GM18861 (cell line): Measurements from ENCODE around the gene TTC21B.
"Not testable (repeated sequence)": the region's sequence is repeated elsewhere in the genome, so short reads cannot be mapped to it uniquely, and the experiment has no call there.

Source experiments
- ATAC-seq: cut with Tn5 transposase; IDR thresholded peaks from one replicate; pipeline ENCODE4 v1.9.1; 2021; ENCODE audit not compliant: unreplicated experiment

Gene TTC21B

GRCh38 chr2:165953655-165954606 lies at the start of gene TTC21B:
Gene TTC21B, minus strand, starts transcription at chr2:165953776. Its CDS starts 71 bp downstream, at chr2:165953705.
- peak; percentile 81 for ATAC-seq

GRCh38 chr2:166000401-166000800 lies 46.8 kb upstream of the TTC21B start:
- no peak for ATAC-seq

GRCh38 chr2:165990846-165991245 lies 37.3 kb upstream of the TTC21B start:
- no peak for ATAC-seq

- no peak for ATAC-seq
Measured at GRCh38 chr2:165989851-165990250, 36.3 kb upstream of the TTC21B start.

GRCh38 chr2:165985120-165985519 lies 31.5 kb upstream of the TTC21B start:
- ATAC-seq: no peak

GRCh38 chr2:165972161-165972560 lies 18.6 kb upstream of the TTC21B start:
- not testable (repeated sequence) for ATAC-seq

- no peak for ATAC-seq
Measured at GRCh38 chr2:165970663-165971062, 17.1 kb upstream of the TTC21B start.

GRCh38 chr2:165969227-165969626 lies 15.7 kb upstream of the TTC21B start:
- no peak for ATAC-seq

GRCh38 chr2:165967746-165968145 lies 14.2 kb upstream of the TTC21B start:
- ATAC-seq: no peak

- ATAC-seq: no peak
Measured at GRCh38 chr2:165961818-165962217, 8.2 kb upstream of the TTC21B start.

- ATAC-seq: no peak
Measured at GRCh38 chr2:165959371-165959770, 5.8 kb upstream of the TTC21B start.

GRCh38 chr2:165958313-165958960 lies 4.9 kb upstream of the TTC21B start:
- ATAC-seq: no peak

GRCh38 chr2:165957030-165957675 lies 3.6 kb upstream of the TTC21B start:
- ATAC-seq: no peak

- ATAC-seq: peak; percentile 17
Measured at GRCh38 chr2:165953306-165953654, 296 bp downstream of the TTC21B start.

GRCh38 chr2:165952741-165953211 lies 800 bp downstream of the TTC21B start:
- ATAC-seq: peak; percentile 23

GRCh38 chr2:165952085-165952484 lies 1.5 kb downstream of the TTC21B start:
- no peak for ATAC-seq

- no peak for ATAC-seq
Measured at GRCh38 chr2:165950438-165950837, 3.1 kb downstream of the TTC21B start.

GRCh38 chr2:165941827-165942226 lies 11.7 kb downstream of the TTC21B start:
- no peak for ATAC-seq

- ATAC-seq: no peak
Measured at GRCh38 chr2:165938237-165938636, 15.3 kb downstream of the TTC21B start.

GRCh38 chr2:165933211-165933910 lies 20.2 kb downstream of the TTC21B start:
- no peak for ATAC-seq

GRCh38 chr2:165927774-165928173 lies 25.8 kb downstream of the TTC21B start:
- no peak for ATAC-seq
